ENCODE measurements around the gene EFCAB6.
"Not testable (repeated sequence)": the region's sequence is repeated elsewhere in the genome, so short reads cannot be mapped to it uniquely, and the experiment has no call there.

Gene EFCAB6

GRCh38 chr22:43720716-43721115, 91.4 kb downstream of the EFCAB6 start:
- DNase-seq (ENCODE audit: extremely low read depth in 1 of 2, low read depth in 1 of 2): no peak

- DNase-seq (ENCODE audit: extremely low read depth in 1 of 2, low read depth in 1 of 2): no peak
These were observed 98.0 kb downstream of the EFCAB6 start for GRCh38 chr22:43714104-43714503.

GRCh38 chr22:43711681-43712080, 100.4 kb downstream of the EFCAB6 start:
- DNase-seq (ENCODE audit: extremely low read depth in 1 of 2, low read depth in 1 of 2): no peak

- DNase-seq (ENCODE audit: extremely low read depth in 1 of 2, low read depth in 1 of 2): no peak
These were observed 104.5 kb downstream of the EFCAB6 start for GRCh38 chr22:43707648-43708047.

GRCh38 chr22:43706571-43707328, 105.4 kb downstream of the EFCAB6 start:
- no peak for DNase-seq (ENCODE audit: extremely low read depth in 1 of 2, low read depth in 1 of 2)

DNA sequence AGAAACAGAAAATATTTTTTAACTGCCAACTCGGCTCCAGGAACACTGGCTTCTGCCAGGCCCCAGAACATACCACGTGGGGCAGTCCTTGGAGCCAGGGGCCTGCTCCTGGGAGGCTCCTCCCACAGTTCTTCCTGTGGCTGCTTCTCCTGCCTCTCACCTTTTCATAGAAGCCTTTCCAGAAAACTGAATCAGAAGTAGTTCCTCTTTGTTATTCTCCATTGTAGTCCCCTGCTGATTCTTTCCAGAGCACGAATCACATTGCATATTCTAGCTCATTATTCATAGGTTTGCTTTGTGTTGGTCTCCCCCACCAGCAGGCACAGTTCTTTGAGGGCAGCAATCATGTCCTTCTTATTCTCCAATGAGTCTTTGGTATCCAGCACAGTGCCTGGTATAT, 106.0 kb downstream of the EFCAB6 start:
- DNase-seq (ENCODE audit: extremely low read depth in 1 of 2, low read depth in 1 of 2): no peak

DNA sequence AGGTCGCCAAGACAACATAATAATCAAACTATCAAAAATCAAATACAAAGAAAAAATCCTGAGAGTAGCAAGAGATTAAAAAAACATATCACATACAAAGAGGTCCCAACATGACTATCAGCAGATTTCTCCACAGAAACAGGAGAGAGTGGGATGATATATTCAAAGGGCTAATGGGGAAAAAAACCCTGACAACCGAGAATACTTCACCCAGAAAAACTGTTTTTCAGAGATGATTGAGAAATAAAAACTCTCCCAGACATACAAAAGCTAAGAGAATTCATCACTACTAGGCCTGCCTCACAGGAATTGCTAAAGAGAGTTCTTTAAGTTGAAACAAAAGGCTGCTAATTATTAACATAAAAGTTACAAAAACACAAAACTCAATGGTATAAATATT, 108.1 kb downstream of the EFCAB6 start:
- DNase-seq (ENCODE audit: extremely low read depth in 1 of 2, low read depth in 1 of 2): no peak

- no peak for DNase-seq (ENCODE audit: extremely low read depth in 1 of 2, low read depth in 1 of 2)
These were observed 113.7 kb downstream of the EFCAB6 start for GRCh38 chr22:43698403-43698802.

DNA sequence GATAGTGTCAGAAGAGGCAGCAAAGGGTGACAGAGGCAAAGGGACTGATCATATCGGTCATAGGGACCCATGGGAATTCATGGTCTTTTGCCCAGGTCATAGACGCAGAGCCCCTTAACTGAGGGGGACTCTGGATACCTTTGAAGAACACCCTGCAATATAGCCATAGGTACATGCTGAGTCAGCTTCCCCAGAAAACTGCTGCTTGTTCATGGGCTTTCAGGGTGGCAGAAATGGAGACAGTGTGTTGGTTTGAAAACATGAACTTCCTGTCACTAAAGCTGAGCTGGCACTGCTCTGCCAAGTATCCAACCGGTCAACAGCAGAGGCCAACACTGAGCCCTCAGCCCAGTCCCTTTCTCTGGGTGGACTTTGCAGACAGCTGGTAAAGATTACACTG, 114.2 kb downstream of the EFCAB6 start:
- no peak for DNase-seq (ENCODE audit: extremely low read depth in 1 of 2, low read depth in 1 of 2)

- no peak for DNase-seq (ENCODE audit: extremely low read depth in 1 of 2, low read depth in 1 of 2)
These were observed 118.9 kb downstream of the EFCAB6 start for GRCh38 chr22:43693249-43693648.

- no peak for DNase-seq (ENCODE audit: extremely low read depth in 1 of 2, low read depth in 1 of 2)
These were observed 122.7 kb downstream of the EFCAB6 start for GRCh38 chr22:43689356-43689755.

DNA sequence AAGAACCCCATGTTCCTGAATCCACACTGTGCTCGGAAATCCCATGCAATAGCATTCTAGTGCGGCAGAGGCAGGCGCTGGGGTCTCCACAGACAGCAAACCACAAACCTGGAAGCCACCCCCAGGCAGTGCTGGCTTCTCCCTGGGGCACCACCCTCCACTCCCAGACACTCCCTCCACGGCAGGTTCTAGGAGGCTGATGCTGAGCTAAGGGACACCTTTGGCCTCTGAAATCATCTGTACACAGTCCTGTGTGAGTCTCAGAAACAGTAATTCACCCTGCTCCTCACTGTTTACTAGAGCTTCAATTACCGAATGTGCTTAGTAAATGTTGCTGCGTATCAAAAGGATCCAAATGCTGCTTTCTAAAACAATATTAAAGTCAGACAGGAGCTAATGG, 129.3 kb downstream of the EFCAB6 start:
- no peak for DNase-seq (ENCODE audit: extremely low read depth in 1 of 2, low read depth in 1 of 2)

DNA sequence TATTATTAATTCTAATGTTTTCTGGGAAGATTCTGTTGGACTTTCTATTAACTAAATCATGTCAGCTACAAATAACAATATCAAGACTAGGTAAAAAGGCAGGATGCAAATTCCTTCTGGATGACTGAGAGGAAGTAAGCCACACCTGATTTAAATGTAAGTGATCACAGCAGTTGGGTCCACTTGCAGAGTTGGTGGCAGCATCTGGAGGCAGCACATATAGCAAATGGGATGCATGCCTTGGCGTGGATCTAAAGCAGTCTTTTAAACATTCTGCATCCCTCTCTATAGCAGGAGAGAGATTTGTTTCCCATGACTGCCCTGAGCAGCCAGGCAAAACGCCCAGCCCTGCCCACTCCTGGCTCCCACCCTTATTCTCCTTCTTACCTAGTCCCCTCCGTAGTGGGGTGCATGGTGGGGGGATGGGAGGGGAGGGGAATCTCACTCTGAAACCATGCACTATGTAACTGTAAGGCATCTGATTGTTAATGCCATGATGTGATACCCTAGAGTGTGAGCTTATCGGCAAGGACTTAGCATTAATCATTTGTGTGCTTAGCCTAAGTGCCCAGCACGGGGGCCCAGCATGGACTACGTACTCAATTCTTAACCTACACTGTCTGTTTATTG, 130.3 kb downstream of the EFCAB6 start:
- no peak for DNase-seq (ENCODE audit: extremely low read depth in 1 of 2, low read depth in 1 of 2)

GRCh38 chr22:43670513-43670912, 141.6 kb downstream of the EFCAB6 start:
- DNase-seq (ENCODE audit: extremely low read depth in 1 of 2, low read depth in 1 of 2): no peak

DNA sequence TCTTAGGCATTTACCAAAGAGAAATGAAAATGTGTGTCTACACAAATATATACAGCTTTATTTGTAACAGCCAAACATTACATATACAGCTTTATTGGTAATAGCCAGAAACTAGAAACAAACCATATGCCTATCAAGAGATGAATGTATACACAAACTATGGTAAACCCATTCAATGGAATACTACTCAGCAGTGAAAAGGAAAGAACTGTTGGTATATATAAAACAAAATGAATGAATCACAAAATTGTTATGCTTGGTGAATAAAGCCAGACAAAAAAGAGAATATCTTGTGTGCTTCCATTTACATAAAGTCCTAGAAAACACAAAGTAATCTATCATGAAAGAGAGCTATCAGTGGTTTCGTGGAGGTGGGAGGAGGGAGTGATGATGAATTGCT, 142.9 kb downstream of the EFCAB6 start:
- DNase-seq (ENCODE audit: extremely low read depth in 1 of 2, low read depth in 1 of 2): no peak

GRCh38 chr22:43667656-43668055, 144.4 kb downstream of the EFCAB6 start:
- no peak for DNase-seq (ENCODE audit: extremely low read depth in 1 of 2, low read depth in 1 of 2)

- DNase-seq (ENCODE audit: extremely low read depth in 1 of 2, low read depth in 1 of 2): no peak
These were observed 145.6 kb downstream of the EFCAB6 start for GRCh38 chr22:43666457-43666856.

DNA sequence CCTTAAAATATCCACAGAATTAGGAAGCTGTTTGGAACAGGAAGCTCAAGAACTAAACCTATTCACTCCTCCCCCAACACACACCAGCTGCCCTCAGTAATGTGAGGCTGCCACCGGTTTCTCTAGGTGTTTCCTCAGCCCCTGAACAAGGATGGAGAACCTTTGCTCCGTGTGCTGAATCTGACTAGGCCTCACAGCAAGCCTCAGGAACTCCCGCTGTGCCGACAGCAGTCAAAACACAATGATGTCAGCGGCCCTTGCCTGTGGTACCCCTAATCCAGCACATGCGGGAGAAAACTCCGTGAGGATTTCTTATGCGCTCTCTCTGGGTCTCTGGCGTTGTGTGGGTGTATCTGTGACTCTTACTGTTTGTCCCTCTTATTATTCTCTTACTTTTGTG, 153.3 kb downstream of the EFCAB6 start:
- no peak for DNase-seq (ENCODE audit: extremely low read depth in 1 of 2, low read depth in 1 of 2)

GRCh38 chr22:43656581-43656980, 155.5 kb downstream of the EFCAB6 start:
- not testable (repeated sequence) for DNase-seq (ENCODE audit: extremely low read depth in 1 of 2, low read depth in 1 of 2)

GRCh38 chr22:43654271-43654670, 157.8 kb downstream of the EFCAB6 start:
- DNase-seq (ENCODE audit: extremely low read depth in 1 of 2, low read depth in 1 of 2): no peak

DNA sequence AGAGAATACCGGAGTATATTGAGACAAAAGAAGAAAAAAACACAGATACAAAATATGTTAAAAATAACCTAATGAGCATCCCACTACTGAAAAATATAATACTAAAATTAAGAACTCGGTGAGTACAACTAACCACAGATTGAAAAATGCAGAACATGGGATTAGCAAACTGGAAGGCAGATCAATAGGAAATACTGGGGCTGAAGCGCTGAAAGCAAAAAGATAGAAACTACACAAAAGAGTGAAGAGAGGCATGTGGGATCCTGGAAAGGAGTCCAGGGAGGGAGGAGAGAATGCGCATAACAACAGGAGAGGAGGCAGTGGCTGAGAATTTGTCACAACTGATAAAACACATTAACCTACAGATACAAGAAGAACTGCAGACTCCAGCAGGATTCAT, 159.3 kb downstream of the EFCAB6 start:
- no peak for DNase-seq (ENCODE audit: extremely low read depth in 1 of 2, low read depth in 1 of 2)

DNA sequence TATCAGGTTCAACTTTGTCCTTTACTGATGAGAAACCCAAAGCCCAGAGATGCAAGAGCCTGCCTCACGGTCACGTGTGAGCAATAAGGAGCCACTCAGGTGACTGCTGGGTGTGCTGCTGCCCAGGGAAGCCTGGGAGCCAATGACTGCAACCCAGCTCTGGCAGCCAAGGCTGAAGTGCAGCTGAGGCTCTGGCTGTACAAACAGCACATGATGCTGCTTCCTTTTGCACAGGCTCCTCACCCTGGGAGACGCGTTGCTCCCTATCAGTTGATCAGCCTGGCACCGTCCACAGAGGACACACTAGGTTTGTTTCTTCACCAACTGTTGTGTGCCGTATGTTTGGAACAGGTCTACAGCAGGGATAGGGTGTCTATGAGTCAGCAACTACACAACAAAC, 168.7 kb downstream of the EFCAB6 start:
- no peak for DNase-seq (ENCODE audit: extremely low read depth in 1 of 2, low read depth in 1 of 2)
